Neuronal stem cell (in vitro differentiated cells): ENCODE measurements around the gene PDE9A.
A peak's percentile ranks its signal among the peaks of the same experiment; 100 is the strongest.

Experiments
- DNase-seq: peaks from one replicate; pipeline ENCODE4 v3.0.0-alpha.2; 2013; ENCODE audit warnings: low spot score
- H2AFZ ChIP-seq: one replicate; pipeline ENCODE4 v1.6.1; 2013; ENCODE audit warnings: mild to moderate bottlenecking, low read length, inconsistent platforms
- H2AK5ac ChIP-seq: 2 replicates; pipeline ENCODE4 v1.6.1; 2013; ENCODE audit warnings: low read depth, mild to moderate bottlenecking, inconsistent platforms, low read length, moderate library complexity, mixed read lengths
- H2BK120ac ChIP-seq: 2 replicates; pipeline ENCODE4 v1.6.1; 2013; ENCODE audit warnings: low read depth, mild to moderate bottlenecking, inconsistent platforms, low read length, moderate library complexity, mixed read lengths
- H2BK12ac ChIP-seq: one replicate; pipeline ENCODE4 v1.6.1; 2013; ENCODE audit warnings: low read length, inconsistent platforms
- H2BK15ac ChIP-seq: 2 replicates; pipeline ENCODE4 v1.6.1; 2013; ENCODE audit warnings: mild to moderate bottlenecking, low read length, inconsistent platforms, mixed read lengths
- H2BK5ac ChIP-seq: one replicate; pipeline ENCODE4 v1.6.1; 2013; ENCODE audit warnings: inconsistent platforms, mild to moderate bottlenecking, low read length, moderate library complexity
- H3K14ac ChIP-seq: one replicate; pipeline ENCODE4 v1.6.1; 2013; ENCODE audit warnings: low read length, inconsistent platforms
- H3K18ac ChIP-seq: 2 replicates; pipeline ENCODE4 v1.6.1; 2013; ENCODE audit warnings: low read length, inconsistent platforms
- H3K23ac ChIP-seq: 2 replicates; pipeline ENCODE4 v1.6.1; 2013; ENCODE audit warnings: low read depth, mild to moderate bottlenecking, mixed read lengths, low read length, inconsistent platforms; ENCODE audit not compliant: poor library complexity
- H3K27ac ChIP-seq: replicated peaks from 3 replicates; pipeline ENCODE4 v1.5.1; 2013; ENCODE audit warnings: low read length, inconsistent platforms
- H3K27me3 ChIP-seq, 3 experiments: 2 replicates each; pipeline ENCODE4 v1.6.1; 2013; ENCODE audit warnings: low read length in 3 of 3, mild to moderate bottlenecking in 2 of 3, inconsistent platforms in 1 of 3, low read depth in 1 of 3, mixed read lengths in 1 of 3, moderate library complexity in 1 of 3; ENCODE audit not compliant: control insufficient read depth in 3 of 3, insufficient read depth in 3 of 3
- H3K36me3 ChIP-seq, 2 donors: replicated peaks in 1 of 2; 2 replicates each; pipeline ENCODE4 v1.6.1; 2013; ENCODE audit warnings: low read length in 2 of 2; ENCODE audit not compliant: control insufficient read depth in 2 of 2, insufficient read depth in 2 of 2
- H3K4ac ChIP-seq: 2 replicates; pipeline ENCODE4 v1.6.1; 2013; ENCODE audit warnings: inconsistent platforms, mild to moderate bottlenecking, low read length, moderate library complexity
- H3K4me1 ChIP-seq, 2 donors: 1 replicate in 1 of 2; 2 replicates in 1 of 2; pipeline ENCODE4 v1.6.1; 2013; ENCODE audit warnings: low read length in 2 of 2, low read depth in 1 of 2; ENCODE audit not compliant: control insufficient read depth in 2 of 2, insufficient read depth in 1 of 2
- H3K4me2 ChIP-seq: one replicate; pipeline ENCODE4 v1.6.1; 2013; ENCODE audit warnings: mild to moderate bottlenecking, low read length, inconsistent platforms; ENCODE audit not compliant: insufficient read depth, poor library complexity, severe bottlenecking
- H3K4me3 ChIP-seq, 2 donors: 2 replicates each; pipeline ENCODE4 v1.5.1; 2013; ENCODE audit warnings: low read length in 2 of 2, mild to moderate bottlenecking in 2 of 2, inconsistent platforms in 1 of 2, moderate library complexity in 1 of 2
- H3K79me1 ChIP-seq: one replicate; pipeline ENCODE4 v1.6.1; 2013; ENCODE audit warnings: low read depth, mild to moderate bottlenecking, inconsistent platforms, low read length, moderate library complexity
- H3K9ac ChIP-seq: one replicate; pipeline ENCODE4 v1.6.1; 2013; ENCODE audit warnings: mild to moderate bottlenecking, low read depth, low read length, inconsistent platforms; ENCODE audit not compliant: poor library complexity
- H3K9me3 ChIP-seq, 2 donors: replicated peaks in 1 of 2; 2 replicates each; pipeline versions ENCODE3 to v1.6.1; 2013; ENCODE audit warnings: low read length in 2 of 2, mild to moderate bottlenecking in 2 of 2, inconsistent platforms in 1 of 2, low read depth in 1 of 2, mixed read lengths in 1 of 2, moderate library complexity in 1 of 2; ENCODE audit not compliant: control insufficient read depth in 2 of 2, insufficient read depth in 1 of 2
- H4K8ac ChIP-seq: one replicate; pipeline ENCODE4 v1.6.1; 2013; ENCODE audit warnings: low read depth, mild to moderate bottlenecking, inconsistent platforms, low read length, moderate library complexity
- H4K91ac ChIP-seq: one replicate; pipeline ENCODE4 v1.6.1; 2013; ENCODE audit warnings: low read length, low read depth, mild to moderate bottlenecking, inconsistent platforms; ENCODE audit not compliant: poor library complexity
- WGBS, 2 donors: extraction: QIAGEN DNeasy Blood & Tissue Kit; methylation state at CpG; one replicate each; pipeline ENCODE4 v1.1.7; 2013; ENCODE audit warnings: missing lambda C conversion rate in 2 of 2, mixed read lengths in 1 of 2; ENCODE audit not compliant: insufficient read length in 2 of 2, insufficient replicate concordance in 1 of 2; ENCODE audit errors: extremely low coverage in 2 of 2; 5-methylcytosine and 5-hydroxymethylcytosine counted together

PDE9A gene

DNA sequence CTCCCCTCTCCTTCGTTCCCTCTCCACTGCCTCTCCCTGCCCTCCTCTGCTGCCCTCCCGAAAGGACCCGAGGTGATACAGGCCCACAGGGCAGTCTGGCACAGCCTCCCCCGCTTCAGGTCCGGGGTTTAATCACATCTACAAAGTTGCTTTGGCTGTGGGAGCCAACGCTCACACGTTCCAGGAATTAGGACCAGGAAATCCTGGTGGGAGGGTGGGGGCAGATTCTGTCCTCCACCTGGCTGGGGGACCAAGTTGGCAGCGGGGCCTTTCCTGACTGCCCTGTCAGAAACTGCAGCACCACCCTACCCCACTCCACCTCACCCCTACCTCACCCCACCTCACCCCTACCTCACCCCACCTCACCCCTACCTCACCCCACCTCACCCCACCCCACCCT is 130.9 kb downstream of the PDE9A start:
- Histone ChIP-seq H2BK120ac (peak overlapping the region; percentile 38), H2BK15ac (no peak overlapping the region), H3K36me3 (no peaks in the 10 kb centered on the region), H3K4me3 (no peak overlapping the region), H3K9me3 (peaks cover 2 to 6% of the 10 kb centered on the region in 2 donors), H3K18ac (peak overlapping the region; percentile 81), H3K27ac (no peak overlapping the region), H3K23ac (no peak overlapping the region), H3K14ac (no peak overlapping the region), H2BK12ac (no peak overlapping the region), H3K4me2 (no peak overlapping the region), H4K91ac (no peak overlapping the region), H2AK5ac (peak overlapping the region; percentile 64), H3K4me1 (peaks cover 17 to 23% of the 10 kb centered on the region in 2 donors), H3K79me1 (no peaks in the 10 kb centered on the region), H3K9ac (no peak overlapping the region), H3K27me3 (peaks cover 0 to 19% (median 0%) of the 10 kb centered on the region in 3 experiments), H2BK5ac (no peak overlapping the region), H3K4ac (no peak overlapping the region), H4K8ac (no peak overlapping the region), H2AFZ (peak overlapping the region; percentile 90)
- WGBS, 2 donors, result no CpG with 5 or more reads among the region's 8 CpGs
- no peak for DNase-seq

DNA sequence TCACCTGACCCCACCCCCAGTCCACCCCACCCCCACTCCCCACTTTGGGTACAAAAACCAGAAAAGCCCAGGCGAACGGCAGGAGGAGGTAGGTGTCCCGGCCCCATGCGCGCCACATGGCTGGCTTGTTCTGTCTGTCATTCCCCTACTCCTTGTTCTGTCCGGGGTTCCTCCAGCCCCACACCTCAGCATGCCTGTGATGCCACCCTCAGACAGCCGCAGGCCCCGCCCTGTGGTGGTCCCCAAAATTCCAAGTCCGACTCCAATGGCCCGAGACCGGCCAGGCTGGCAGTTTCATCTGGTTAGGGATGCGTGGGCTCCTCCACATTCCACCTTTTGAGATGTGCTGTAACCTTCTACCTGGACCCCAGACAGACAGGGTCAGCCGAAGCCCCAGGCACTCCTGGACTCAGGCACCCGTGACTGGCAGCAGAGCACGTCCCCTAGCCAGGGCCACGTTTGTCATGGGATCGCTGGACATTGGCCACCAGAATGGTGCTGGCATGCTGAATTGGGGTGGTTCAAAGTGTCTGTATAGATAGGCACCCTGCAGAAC is 131.6 kb downstream of the PDE9A start:
- H3K4ac ChIP-seq, result no peak overlapping the region
- no CpG with 5 or more reads among the region's 17 CpGs for WGBS, 2 donors
- no peak for DNase-seq

DNA sequence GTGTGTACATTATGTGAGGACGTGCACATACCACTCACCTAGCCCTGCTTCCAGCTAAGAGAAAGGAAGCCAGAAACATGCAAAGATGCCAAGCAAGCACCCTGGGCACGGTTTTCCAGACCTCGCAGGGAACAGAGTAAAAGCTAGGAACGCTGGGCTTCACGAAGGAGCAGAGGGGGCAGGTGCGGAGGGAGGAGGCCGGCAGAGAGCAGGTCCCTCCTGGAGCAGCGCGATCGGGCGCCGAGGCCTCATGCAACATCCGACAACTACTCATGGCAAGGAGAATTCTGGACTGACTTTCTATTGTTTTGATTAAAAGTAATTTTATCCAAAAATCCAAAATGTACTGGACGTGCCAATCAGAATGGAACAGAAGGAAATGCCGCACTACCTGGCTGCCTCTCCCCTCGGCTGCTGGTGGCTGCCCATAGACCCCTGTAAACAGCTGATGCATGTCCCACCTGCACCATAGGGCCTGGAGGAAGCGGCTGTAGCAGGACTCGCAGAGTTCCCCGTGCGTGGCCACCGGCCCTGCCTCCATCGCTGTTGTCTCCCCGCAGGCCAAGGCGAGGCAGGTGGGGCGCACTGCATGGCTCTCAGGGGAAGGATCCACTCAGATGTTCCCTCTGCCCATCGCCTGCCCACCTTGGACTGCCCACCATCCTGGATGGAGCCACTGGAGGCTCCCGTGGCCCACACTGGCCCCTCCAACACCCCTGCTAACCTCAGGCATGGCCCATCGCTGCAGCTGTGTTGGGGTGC is 132.4 kb downstream of the PDE9A start:
- H2BK15ac ChIP-seq, result peak overlapping the region; percentile 31
- no peaks in the 10 kb centered on the region for H3K79me1 ChIP-seq
- no peak overlapping the region for H3K4ac ChIP-seq
- H3K27ac ChIP-seq, result no peak overlapping the region
- peak overlapping the region; percentile 69 for H3K23ac ChIP-seq
- no peak overlapping the region for H3K4me2 ChIP-seq
- no peak overlapping the region for H4K8ac ChIP-seq
- no peak overlapping the region for H4K91ac ChIP-seq
- peaks cover 2 to 6% of the 10 kb centered on the region in 2 donors for H3K9me3 ChIP-seq
- no peak overlapping the region for H3K18ac ChIP-seq
- H3K27me3 ChIP-seq, result peaks cover 0 to 10% (median 0%) of the 10 kb centered on the region in 3 experiments
- DNase-seq, result no peak
- no peak overlapping the region for H2BK5ac ChIP-seq
- peak overlapping the region; percentile 72 for H2AK5ac ChIP-seq
- H3K4me3 ChIP-seq, result peak overlapping the region in 1 of 2 donors; percentile 13
- peaks cover 14% of the 10 kb centered on the region in 2 donors for H3K4me1 ChIP-seq
- H2BK12ac ChIP-seq, result no peak overlapping the region
- no peak overlapping the region for H2AFZ ChIP-seq
- no peak overlapping the region for H3K9ac ChIP-seq
- no peak overlapping the region for H2BK120ac ChIP-seq
- H3K36me3 ChIP-seq, result no peaks in the 10 kb centered on the region
- no peak overlapping the region for H3K14ac ChIP-seq
- no CpG with 5 or more reads among the region's 28 CpGs for WGBS, 2 donors

More for the DNA sequence above, 131.6 kb downstream of the PDE9A start:
- no peak overlapping the region for H3K4me3 ChIP-seq
- H3K79me1 ChIP-seq, result no peaks in the 10 kb centered on the region
- H2BK120ac ChIP-seq, result no peak overlapping the region
- no peak overlapping the region for H2AFZ ChIP-seq
- H4K91ac ChIP-seq, result no peak overlapping the region
- peaks cover 2 to 6% of the 10 kb centered on the region in 2 donors for H3K9me3 ChIP-seq
- H3K14ac ChIP-seq, result no peak overlapping the region
- H2AK5ac ChIP-seq, result peak overlapping the region; percentile 72
- H2BK12ac ChIP-seq, result no peak overlapping the region
- no peak overlapping the region for H2BK15ac ChIP-seq
- H3K27ac ChIP-seq, result no peak overlapping the region
- peak overlapping the region; percentile 69 for H3K23ac ChIP-seq
- peak overlapping the region; percentile 49 for H4K8ac ChIP-seq
- no peak overlapping the region for H3K4me2 ChIP-seq
- peak overlapping the region; percentile 67 for H3K18ac ChIP-seq
- no peak overlapping the region for H3K9ac ChIP-seq
- H3K36me3 ChIP-seq, result no peaks in the 10 kb centered on the region
- H3K4me1 ChIP-seq, result peaks cover 17% of the 10 kb centered on the region in 2 donors
- peaks cover 0 to 15% (median 0%) of the 10 kb centered on the region in 3 experiments for H3K27me3 ChIP-seq
- peak overlapping the region; percentile 32 for H2BK5ac ChIP-seq

DNA sequence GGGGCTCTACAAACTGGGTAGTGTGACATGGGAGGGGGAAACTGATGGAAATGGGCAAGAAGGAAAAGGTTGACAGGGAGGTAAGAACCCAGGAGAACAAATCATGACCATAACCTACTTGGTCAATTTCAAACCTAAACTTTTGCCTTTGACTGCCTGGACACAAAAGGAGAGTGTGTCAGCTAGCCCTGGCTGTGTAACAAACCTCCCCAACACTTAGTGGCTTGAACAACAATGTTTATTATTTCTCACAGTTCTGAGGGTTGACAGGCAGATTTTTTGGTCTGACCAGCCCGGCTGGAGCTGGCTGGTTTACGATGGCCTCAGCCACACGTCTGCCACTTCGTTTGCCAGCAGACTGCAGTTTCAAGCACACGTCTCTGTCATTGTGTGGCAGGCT is 133.5 kb downstream of the PDE9A start:
- no peak overlapping the region for H2BK12ac ChIP-seq
- no peak overlapping the region for H3K4ac ChIP-seq
- no CpG with 5 or more reads among the region's 5 CpGs for WGBS, 2 donors
- no peak overlapping the region for H4K91ac ChIP-seq
- no peak overlapping the region for H2BK120ac ChIP-seq
- H2BK15ac ChIP-seq, result no peak overlapping the region
- peaks cover 0 to 3% (median 0%) of the 10 kb centered on the region in 3 experiments for H3K27me3 ChIP-seq
- no peak overlapping the region for H3K18ac ChIP-seq
- no peak overlapping the region for H3K27ac ChIP-seq
- peaks cover 2 to 6% of the 10 kb centered on the region in 2 donors for H3K9me3 ChIP-seq
- no peak overlapping the region for H4K8ac ChIP-seq
- no peak overlapping the region for H3K4me3 ChIP-seq
- H3K14ac ChIP-seq, result no peak overlapping the region
- no peak overlapping the region for H2AFZ ChIP-seq
- no peak for DNase-seq
- H3K36me3 ChIP-seq, result no peaks in the 10 kb centered on the region
- no peaks in the 10 kb centered on the region for H3K79me1 ChIP-seq
- H2AK5ac ChIP-seq, result no peak overlapping the region
- H3K23ac ChIP-seq, result no peak overlapping the region
- no peak overlapping the region for H3K4me2 ChIP-seq
- H2BK5ac ChIP-seq, result no peak overlapping the region
- peaks cover 10% of the 10 kb centered on the region in 2 donors for H3K4me1 ChIP-seq
- no peak overlapping the region for H3K9ac ChIP-seq
